CD4-positive, CD25-positive, alpha-beta regulatory T cell (primary cell): ENCODE results near the gene DVL1. TPM values are rescaled to one million over a fixed set of nuclear protein-coding genes. Genes with fewer than 3 reads are reported as not detected.
A peak's percentile ranks its signal among the peaks of the same experiment; 100 is the strongest.

Source experiments
- ATAC-seq, 2 donors: fragments of 150-1000 bp; cut with Tn5 transposase; one replicate each; pipeline ENCODE4 v1.10.0; 2021; ENCODE audit warnings: low read depth in 2 of 2, moderate number of reproducible peaks in 2 of 2, moderate library complexity in 1 of 2
- DNase-seq, 3 donors: peaks; one replicate each; pipeline versions ENCODE4 v3.0.0 to v3.0.0-alpha.2; 2012 to 2022; ENCODE audit warnings: mixed read lengths in 1 of 3
- H3K27ac ChIP-seq: one replicate; pipeline ENCODE4 v1.7.0; 2013; ENCODE audit warnings: mild to moderate bottlenecking, low read length; ENCODE audit not compliant: insufficient read depth, poor library complexity, severe bottlenecking
- H3K27me3 ChIP-seq: one replicate; pipeline ENCODE4 v1.7.0; 2013; ENCODE audit warnings: low read length; ENCODE audit not compliant: control insufficient read depth, insufficient read depth
- H3K36me3 ChIP-seq: one replicate; pipeline ENCODE4 v1.7.0; 2013; ENCODE audit warnings: mild to moderate bottlenecking, low read length, moderate library complexity; ENCODE audit not compliant: control insufficient read depth, insufficient read depth
- H3K4me1 ChIP-seq: 2 replicates; pipeline ENCODE4 v1.7.0; 2013; ENCODE audit warnings: mild to moderate bottlenecking, low read length; ENCODE audit not compliant: insufficient read depth, control insufficient read depth, poor library complexity, severe bottlenecking
- H3K4me3 ChIP-seq: one replicate; pipeline ENCODE4 v1.7.0; 2013; ENCODE audit warnings: low read depth, mild to moderate bottlenecking, low read length, moderate library complexity
- H3K9me3 ChIP-seq, 2 experiments: 1 replicate in 1 of 2; 2 replicates in 1 of 2; pipeline ENCODE4 v1.7.0; 2013; ENCODE audit warnings: low read length in 2 of 2, mild to moderate bottlenecking in 1 of 2, moderate library complexity in 1 of 2; ENCODE audit not compliant: control insufficient read depth in 2 of 2
- H3K27ac Mint-ChIP-seq, 3 donors: one replicate each; pipeline ENCODE4 v1.8.0; 2020 to 2022; ENCODE audit warnings: mild to moderate bottlenecking in 3 of 3, mixed read lengths in 3 of 3, moderate library complexity in 2 of 3
- H3K27me3 Mint-ChIP-seq: one replicate; pipeline ENCODE4 v1.8.0; 2022; ENCODE audit warnings: mild to moderate bottlenecking, mixed read lengths
- H3K36me3 Mint-ChIP-seq: one replicate; pipeline ENCODE4 v1.8.0; 2020; ENCODE audit warnings: mixed read lengths
- H3K4me1 Mint-ChIP-seq, 4 donors: one replicate each; pipeline ENCODE4 v1.8.0; 2020 to 2022; ENCODE audit warnings: mixed read lengths in 4 of 4, mild to moderate bottlenecking in 1 of 4
- H3K4me3 Mint-ChIP-seq, 4 donors: one replicate each; pipeline ENCODE4 v1.8.0; 2020 to 2022; ENCODE audit warnings: mild to moderate bottlenecking in 4 of 4, mixed read lengths in 4 of 4, moderate library complexity in 3 of 4
- H3K9me3 Mint-ChIP-seq, 7 donors: one replicate each; pipeline ENCODE4 v1.8.0; 2020 to 2022; ENCODE audit warnings: mixed read lengths in 7 of 7, mild to moderate bottlenecking in 3 of 7, moderate library complexity in 2 of 7
- polyA plus RNA-seq, 4 donors: library from polyadenylated mRNA; unstranded; fragments of 300-500 nt; fragmentation: Illumina TruSeq; gene quantifications; one replicate each; pipeline ENCODE4 v1.2.3, GENCODE V29; 2021
- total RNA-seq: library from RNA; stranded (reverse); gene quantifications from one replicate; pipeline ENCODE4 v1.2.3, GENCODE V29; 2022

The DVL1 gene
- total and polyA plus RNA-seq, 5 donors from 2014 or later, result 0.43 to 40.0 (median 1.00) TPM

DNA sequence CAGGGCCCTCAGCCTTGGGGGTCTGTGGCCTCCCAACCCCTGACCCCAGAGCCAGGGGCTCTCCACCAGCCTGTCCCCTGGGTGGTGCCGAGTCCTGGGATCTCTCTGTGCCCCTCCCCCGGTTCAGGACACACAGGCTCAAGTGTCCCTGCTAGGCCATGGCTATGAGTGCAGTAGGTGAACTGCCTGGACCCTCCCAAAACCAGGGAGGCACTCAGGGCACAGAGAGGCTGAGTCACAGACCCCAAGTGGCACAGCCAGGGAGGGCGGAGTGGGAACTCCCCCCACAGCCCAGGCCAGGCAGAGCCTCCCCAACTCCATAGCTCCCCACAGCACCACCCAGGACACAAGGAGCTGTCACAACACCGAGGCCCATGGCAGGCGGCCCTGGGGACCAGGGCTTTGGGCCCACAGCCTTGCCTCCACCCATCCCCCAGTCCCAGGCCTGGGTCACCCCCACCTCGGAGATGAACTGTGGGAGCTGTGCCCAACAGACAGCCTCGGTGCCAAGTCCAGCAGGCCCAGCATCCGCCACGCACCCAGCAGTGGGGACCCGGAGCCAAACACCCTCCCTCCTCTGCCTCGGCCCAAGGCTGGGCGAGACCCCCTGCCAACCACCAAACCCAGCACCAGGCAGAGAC lies 3.2 kb downstream of the DVL1 start:
- no peak for ATAC-seq
- H3K27ac ChIP-seq, result no peak overlapping the region
- H3K27ac Mint-ChIP-seq, result no peak overlapping the region

DNA sequence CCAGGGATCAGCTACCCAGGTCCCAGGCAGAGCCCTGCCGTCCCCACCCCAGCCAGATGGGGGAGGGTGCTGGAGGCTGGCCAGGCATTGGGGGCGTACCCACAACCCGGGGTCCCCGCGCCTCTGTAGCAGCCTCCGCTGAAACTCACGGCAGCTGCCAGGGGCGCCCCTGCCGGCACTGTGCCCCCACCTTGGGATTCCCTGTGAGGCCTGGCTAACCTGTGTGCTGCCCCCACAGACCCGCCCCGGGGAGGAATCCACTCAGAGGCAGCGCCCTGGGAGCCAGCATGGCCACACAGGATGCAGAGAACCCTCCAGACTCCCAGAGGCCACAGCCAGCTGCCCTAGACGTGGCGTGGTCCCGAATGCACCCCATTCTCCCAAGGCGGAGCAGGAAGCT lies 3.8 kb downstream of the DVL1 start:
- H3K27ac Mint-ChIP-seq, result no peak overlapping the region
- Histone ChIP-seq H3K27me3 (no peaks in the 10 kb centered on the region), H3K4me3 (no peak overlapping the region), H3K4me1 (peaks cover 20% of the 10 kb centered on the region), H3K36me3 (no peaks in the 10 kb centered on the region), H3K27ac (no peak overlapping the region), H3K9me3 (no peaks in the 10 kb centered on the region)
- ATAC-seq (no peak), DNase-seq (no peak)
- peaks cover 10% of the 10 kb centered on the region for H3K36me3 Mint-ChIP-seq
- H3K4me1 Mint-ChIP-seq, result peaks cover 0 to 18% (median 3%) of the 10 kb centered on the region in 4 donors
- H3K9me3 Mint-ChIP-seq, result no peaks in the 10 kb centered on the region
- H3K4me3 Mint-ChIP-seq, result no peak overlapping the region
- no peaks in the 10 kb centered on the region for H3K27me3 Mint-ChIP-seq

More for the DNA sequence above, 3.2 kb downstream of the DVL1 start:
- DNase-seq, result no peak
- Histone ChIP-seq H3K4me1 (peaks cover 20% of the 10 kb centered on the region), H3K4me3 (no peak overlapping the region), H3K9me3 (no peaks in the 10 kb centered on the region), H3K36me3 (no peaks in the 10 kb centered on the region), H3K27me3 (no peaks in the 10 kb centered on the region)
- Mint-ChIP-seq H3K4me3 (peak overlapping the region in 1 of 4 donors; percentile 43), H3K27me3 (no peaks in the 10 kb centered on the region), H3K36me3 (peaks cover 4% of the 10 kb centered on the region), H3K9me3 (no peaks in the 10 kb centered on the region), H3K4me1 (peaks cover 0 to 18% (median 3%) of the 10 kb centered on the region in 4 donors)

DNA sequence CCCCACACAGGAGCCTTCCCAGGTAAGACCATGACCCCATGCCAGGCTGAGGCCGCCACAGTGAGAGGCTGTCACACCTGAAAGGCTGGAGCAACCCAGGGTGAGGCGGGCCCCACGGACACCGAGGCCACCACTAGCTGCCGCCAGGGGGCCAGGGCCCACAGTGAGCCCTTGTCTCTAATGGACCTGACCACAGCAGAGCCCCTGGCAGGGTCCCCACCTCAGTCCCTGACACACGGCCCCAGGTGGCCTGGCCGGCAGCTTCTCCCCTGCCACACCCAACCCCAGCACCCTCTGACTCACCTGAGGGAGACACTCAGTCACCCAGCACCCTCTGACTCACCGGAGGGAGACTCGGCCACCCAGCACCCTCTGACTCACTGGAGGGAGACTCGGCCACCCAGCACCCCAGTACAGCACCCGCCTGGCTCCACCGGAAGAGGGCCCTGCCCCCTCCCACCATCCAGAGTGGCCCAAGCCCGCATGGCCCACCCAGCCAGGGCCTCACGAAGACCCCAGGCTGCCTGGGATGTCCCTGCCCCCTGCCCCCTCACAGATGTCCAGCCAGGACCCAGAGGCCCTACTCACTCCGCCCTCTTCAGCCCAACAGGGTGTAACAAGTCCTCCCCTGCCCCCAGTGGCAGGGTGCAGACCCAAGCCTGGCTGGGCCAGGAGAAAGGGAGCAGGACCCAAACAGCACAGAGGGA lies 4.4 kb downstream of the DVL1 start:
- Mint-ChIP-seq H3K4me1 (peaks cover 0 to 18% (median 3%) of the 10 kb centered on the region in 4 donors), H3K36me3 (peaks cover 10% of the 10 kb centered on the region), H3K4me3 (no peak overlapping the region), H3K27ac (no peak overlapping the region), H3K9me3 (peaks cover 0 to 2% (median 0%) of the 10 kb centered on the region in 7 donors), H3K27me3 (no peaks in the 10 kb centered on the region)
- peaks cover 20% of the 10 kb centered on the region for H3K4me1 ChIP-seq
- no peak overlapping the region for H3K27ac ChIP-seq
- no peaks in the 10 kb centered on the region for H3K9me3 ChIP-seq
- DNase-seq (no peak), ATAC-seq (no peak)
- no peaks in the 10 kb centered on the region for H3K36me3 ChIP-seq
- no peaks in the 10 kb centered on the region for H3K27me3 ChIP-seq
- H3K4me3 ChIP-seq, result no peak overlapping the region

DNA sequence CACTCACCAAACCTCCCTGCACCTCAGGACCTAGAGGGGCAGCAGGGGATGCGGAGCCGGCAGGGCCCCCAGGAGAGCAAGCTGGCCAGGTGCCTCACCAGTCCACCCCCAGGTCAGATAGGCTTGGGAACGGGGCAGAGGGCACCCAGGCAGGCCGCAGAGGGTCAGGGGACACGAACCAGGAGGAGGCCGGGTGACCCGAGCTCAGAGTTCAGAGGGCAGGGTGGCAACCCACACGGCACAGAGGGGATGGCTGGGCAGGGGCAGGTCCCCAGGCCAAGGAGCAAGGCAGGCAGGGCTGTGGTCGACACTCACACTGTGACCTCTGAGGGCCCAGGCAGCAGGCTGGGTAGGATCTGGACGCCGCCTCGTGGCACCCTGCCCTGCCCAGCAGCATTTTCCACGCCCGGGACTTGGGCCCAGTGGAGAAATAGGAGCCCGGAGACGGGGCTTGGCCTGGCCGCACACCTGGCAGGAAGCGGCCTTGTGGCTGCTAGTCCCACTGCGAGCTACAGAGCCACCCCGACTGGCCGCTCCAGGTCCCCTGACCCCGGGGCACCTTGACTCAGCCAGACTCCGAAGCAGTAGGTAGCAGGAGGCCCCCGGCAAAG lies 5.3 kb downstream of the DVL1 start:
- Mint-ChIP-seq H3K9me3 (peaks cover 0 to 2% (median 0%) of the 10 kb centered on the region in 7 donors), H3K36me3 (peaks cover 10% of the 10 kb centered on the region), H3K27me3 (no peaks in the 10 kb centered on the region), H3K4me3 (no peak overlapping the region), H3K4me1 (peaks cover 0 to 18% (median 3%) of the 10 kb centered on the region in 4 donors), H3K27ac (no peak overlapping the region)
- no peaks in the 10 kb centered on the region for H3K27me3 ChIP-seq
- peaks cover 2% of the 10 kb centered on the region for H3K36me3 ChIP-seq
- no peak overlapping the region for H3K4me3 ChIP-seq
- ATAC-seq (no peak), DNase-seq (no peak)
- H3K4me1 ChIP-seq, result peaks cover 20% of the 10 kb centered on the region
- H3K9me3 ChIP-seq, result no peaks in the 10 kb centered on the region
- H3K27ac ChIP-seq, result no peak overlapping the region

DNA sequence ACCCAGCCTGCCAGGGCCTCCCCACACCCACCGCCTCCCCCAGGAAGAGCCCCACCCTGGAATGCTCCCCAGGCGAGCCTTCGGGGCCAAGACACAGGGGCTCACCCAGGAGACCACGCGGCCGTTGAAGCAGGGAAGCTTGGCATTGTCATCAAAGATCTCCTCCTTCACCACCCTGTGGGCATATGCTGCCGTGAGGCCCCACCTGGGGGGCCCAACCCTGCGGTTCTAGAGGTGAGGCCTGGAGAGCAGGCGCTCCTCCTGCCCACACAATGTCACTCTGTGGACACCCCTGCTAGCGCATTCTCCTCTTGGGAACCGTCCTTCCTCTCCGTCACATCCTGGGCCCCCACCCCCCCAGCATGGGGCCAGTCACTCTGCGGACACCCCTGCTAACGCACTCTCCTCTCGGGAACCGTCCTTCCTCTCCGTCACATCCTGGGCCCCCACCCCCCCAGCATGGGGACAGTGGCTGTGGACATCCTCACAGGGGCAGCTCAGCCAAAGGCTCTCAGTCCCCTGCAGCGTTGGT lies 6.6 kb downstream of the DVL1 start:
- H3K36me3 Mint-ChIP-seq, result peaks cover 10% of the 10 kb centered on the region
- H3K27ac Mint-ChIP-seq, result no peak overlapping the region
- no peak overlapping the region for H3K27ac ChIP-seq
- peaks cover 0 to 11% (median 3%) of the 10 kb centered on the region in 4 donors for H3K4me1 Mint-ChIP-seq
- no peak overlapping the region for H3K4me3 Mint-ChIP-seq
- H3K9me3 Mint-ChIP-seq, result peaks cover 0 to 2% (median 0%) of the 10 kb centered on the region in 7 donors
- DNase-seq, result no peak
- H3K9me3 ChIP-seq, result no peaks in the 10 kb centered on the region
- H3K4me1 ChIP-seq, result peaks cover 10% of the 10 kb centered on the region
- no peaks in the 10 kb centered on the region for H3K27me3 Mint-ChIP-seq
- ATAC-seq, result no peak
- no peaks in the 10 kb centered on the region for H3K27me3 ChIP-seq
- peaks cover 3% of the 10 kb centered on the region for H3K36me3 ChIP-seq
- H3K4me3 ChIP-seq, result no peak overlapping the region

DNA sequence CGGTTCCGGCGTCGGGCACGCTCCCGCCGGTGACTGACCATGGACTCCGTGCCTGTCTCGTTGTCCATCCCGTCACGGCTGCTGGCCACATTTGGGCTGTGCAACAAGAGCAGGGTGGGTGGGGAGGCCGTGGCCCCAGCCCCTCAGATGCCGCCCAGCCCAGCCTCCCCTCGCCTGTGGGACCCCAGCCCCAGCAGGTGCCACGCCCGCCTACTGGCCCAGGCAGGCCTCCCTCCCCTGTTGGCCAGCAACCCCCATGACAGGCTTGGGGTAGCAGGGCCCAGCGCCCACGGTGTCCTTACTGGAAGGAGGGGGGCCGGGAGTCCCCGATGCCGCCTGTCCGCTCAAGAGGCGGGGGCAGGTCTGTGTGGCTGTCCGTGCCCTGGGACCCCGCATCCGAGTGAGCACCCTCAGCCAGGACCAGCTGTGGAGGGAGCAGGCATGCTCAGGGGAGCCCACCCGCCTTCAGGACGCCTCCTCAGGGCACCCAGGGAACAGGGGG lies 7.1 kb downstream of the DVL1 start:
- no peaks in the 10 kb centered on the region for H3K9me3 ChIP-seq
- H3K27me3 ChIP-seq, result no peaks in the 10 kb centered on the region
- Mint-ChIP-seq H3K27ac (no peak overlapping the region), H3K27me3 (no peaks in the 10 kb centered on the region), H3K9me3 (peaks cover 0 to 2% (median 0%) of the 10 kb centered on the region in 7 donors), H3K4me3 (no peak overlapping the region), H3K4me1 (peaks cover 0 to 6% (median 2%) of the 10 kb centered on the region in 4 donors), H3K36me3 (peaks cover 10% of the 10 kb centered on the region)
- ATAC-seq, result no peak
- no peak overlapping the region for H3K27ac ChIP-seq
- peaks cover 3% of the 10 kb centered on the region for H3K36me3 ChIP-seq
- no peak overlapping the region for H3K4me3 ChIP-seq
- DNase-seq, result no peak
- H3K4me1 ChIP-seq, result peaks cover 6% of the 10 kb centered on the region

DNA sequence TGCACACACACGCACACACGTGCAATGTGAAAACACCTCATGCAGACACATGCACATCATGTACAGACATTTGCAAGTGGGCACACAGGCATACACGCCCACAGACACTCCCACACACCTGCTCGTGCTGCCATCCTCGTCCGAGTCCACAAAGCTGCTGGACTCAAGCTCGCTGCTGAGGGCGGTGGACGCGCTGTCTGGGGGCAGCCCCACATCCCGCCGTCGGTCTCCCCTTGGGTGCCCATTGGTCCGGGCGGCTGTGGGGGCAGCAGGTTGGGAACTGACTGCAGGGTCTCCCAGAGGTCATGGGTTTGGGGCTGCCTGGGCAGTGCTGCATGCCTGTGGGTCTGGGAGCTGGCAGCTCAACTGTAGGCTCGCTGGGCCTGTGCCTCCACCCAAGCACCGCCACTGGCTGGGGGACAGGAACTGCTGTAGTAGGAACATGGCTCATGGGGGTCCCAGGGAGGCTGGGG lies 7.6 kb downstream of the DVL1 start:
- peaks cover 10% of the 10 kb centered on the region for H3K36me3 Mint-ChIP-seq
- ATAC-seq, result no peak
- H3K4me1 Mint-ChIP-seq, result peaks cover 0 to under 1% (median 0%) of the 10 kb centered on the region in 4 donors
- H3K9me3 Mint-ChIP-seq, result peaks cover 0 to 2% (median 0%) of the 10 kb centered on the region in 7 donors
- no peak overlapping the region for H3K27ac Mint-ChIP-seq
- H3K36me3 ChIP-seq, result peaks cover 3% of the 10 kb centered on the region
- H3K9me3 ChIP-seq, result no peaks in the 10 kb centered on the region
- no peak overlapping the region for H3K4me3 Mint-ChIP-seq
- H3K27ac ChIP-seq, result no peak overlapping the region
- no peak for DNase-seq
- H3K4me1 ChIP-seq, result peaks cover 3% of the 10 kb centered on the region
- no peak overlapping the region for H3K4me3 ChIP-seq
- no peaks in the 10 kb centered on the region for H3K27me3 ChIP-seq
- H3K27me3 Mint-ChIP-seq, result no peaks in the 10 kb centered on the region
